ENCODE results near the gene VSIG4.
"Not testable (repeated sequence)": the region's sequence is repeated elsewhere in the genome, so short reads cannot be mapped to it uniquely, and the experiment has no call there.

The VSIG4 gene

DNA sequence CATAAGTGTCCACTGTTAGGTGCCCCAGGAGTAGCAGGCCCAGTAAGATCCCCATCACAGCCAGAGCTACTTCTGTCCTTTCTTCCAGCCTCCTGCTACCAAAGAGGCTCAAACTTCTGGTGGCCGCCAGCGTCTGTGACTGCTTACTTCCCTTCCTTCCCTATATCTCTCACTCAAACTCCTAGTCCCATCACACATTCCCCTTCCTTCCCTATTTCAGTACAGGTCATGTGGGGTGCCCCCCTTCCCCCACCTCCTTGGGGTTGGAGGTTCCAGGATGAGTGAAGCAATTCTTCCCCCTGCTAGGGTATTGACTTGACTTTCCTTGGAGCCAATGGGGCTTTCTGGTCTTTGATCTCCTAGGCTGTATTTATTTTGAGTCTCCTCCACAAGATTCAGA is at the start of gene VSIG4:
Gene VSIG4 (minus strand): TSS at position 137 of the 400 bp plus-strand sequence. CDS start 82 bp downstream, at position 55.
- no peak for DNase-seq (ENCODE audit: low read depth)

DNA sequence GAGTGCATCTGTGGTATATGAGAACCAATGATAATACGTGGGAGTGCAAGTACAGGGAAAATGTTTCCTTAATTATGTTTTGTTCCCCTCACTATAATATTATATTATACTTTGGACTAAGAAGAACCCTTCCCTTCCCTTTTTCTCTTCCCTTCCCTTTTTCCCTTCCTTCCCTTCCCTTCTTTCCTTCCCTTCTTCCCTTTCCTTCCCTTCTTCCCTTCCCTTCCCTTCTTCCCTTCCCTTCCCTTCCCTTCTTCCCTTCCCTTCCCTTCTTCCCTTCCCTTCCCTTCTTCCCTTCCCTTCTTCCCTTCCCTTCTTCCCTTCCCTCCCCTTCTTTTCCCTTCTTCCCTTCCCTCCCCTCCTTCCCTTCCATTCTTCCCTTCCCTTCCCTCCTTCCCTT is 36.9 kb upstream of the VSIG4 start:
- no peak for DNase-seq (ENCODE audit: low read depth)

DNA sequence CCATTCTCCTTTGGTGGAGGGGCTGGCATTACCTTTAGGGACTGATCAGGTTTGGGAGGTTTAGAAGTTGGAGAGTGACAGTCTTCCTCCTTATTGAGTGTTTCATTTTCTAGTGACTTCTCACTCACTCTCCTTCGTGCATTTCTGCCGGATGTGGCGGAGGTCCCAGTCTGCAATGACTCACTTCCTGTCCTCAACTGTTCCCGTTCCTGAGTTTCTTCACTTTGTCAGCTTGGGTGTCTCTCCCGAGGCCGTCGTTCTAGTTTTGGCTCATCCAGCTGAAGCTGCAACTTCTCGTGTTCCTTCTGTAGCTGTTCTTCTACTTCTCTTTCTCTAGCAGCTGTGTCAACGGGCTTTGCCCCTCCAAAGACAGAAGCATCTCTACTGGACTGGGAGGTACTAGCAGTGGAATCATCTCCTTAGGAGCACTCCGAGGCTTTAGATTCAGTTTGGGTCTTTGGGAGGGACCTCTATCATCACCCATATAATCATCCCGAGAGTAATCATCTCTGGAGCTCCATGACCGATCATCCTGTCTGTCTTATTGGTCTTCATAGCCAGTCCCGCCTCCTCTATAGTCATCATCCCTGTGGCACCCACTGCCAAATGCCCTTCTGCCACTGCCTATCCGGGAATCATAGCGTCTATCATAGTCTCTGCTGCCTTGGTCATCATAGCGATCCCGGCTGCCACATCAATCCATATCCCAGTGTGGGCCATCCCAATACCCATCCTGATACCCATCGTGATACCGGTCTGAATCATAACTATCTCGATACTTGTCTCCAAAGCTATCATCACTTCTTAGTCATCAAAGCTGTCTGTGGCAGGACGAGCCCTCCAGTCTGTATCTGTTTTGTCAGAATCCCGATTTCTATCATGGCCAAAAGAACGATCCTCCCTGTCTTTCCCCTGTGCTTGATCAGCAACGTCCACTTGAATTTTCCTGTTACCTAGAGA is 35.3 kb upstream of the VSIG4 start:
- DNase-seq (ENCODE audit: low read depth), result peak; percentile 27

GRCh38 chrX:66071126-66071525 is 31.2 kb upstream of the VSIG4 start:
- no peak for DNase-seq (ENCODE audit: low read depth)

GRCh38 chrX:66064261-66064660 is 24.4 kb upstream of the VSIG4 start:
- no peak for DNase-seq (ENCODE audit: low read depth)

GRCh38 chrX:66057019-66057418 is 17.1 kb upstream of the VSIG4 start:
- DNase-seq (ENCODE audit: low read depth), result not testable (repeated sequence)

GRCh38 chrX:66054978-66055377 is 15.1 kb upstream of the VSIG4 start:
- no peak for DNase-seq (ENCODE audit: low read depth)

DNA sequence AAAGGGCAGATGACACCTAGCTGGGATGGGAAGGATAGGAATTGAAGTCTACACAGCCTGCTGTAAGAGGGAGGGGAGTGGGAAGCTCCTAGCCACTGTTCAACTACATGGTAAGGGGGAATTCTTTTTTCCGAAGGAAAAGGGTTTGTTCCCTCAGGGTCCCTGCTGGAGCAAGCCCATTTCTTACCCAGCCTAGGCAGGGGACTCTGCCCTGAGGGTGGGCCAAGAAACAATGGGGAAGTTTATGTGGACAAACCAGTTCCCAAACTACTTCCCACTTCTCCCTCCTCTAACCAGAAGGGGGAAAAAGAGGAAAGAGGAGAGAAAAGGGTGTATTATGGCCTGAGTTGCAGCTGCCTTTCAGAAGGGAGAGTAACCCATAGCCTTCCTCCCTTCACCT is 13.5 kb upstream of the VSIG4 start:
- no peak for DNase-seq (ENCODE audit: low read depth)

- no peak for DNase-seq (ENCODE audit: low read depth)
These were observed 12.1 kb upstream of the VSIG4 start for GRCh38 chrX:66051980-66052379.

GRCh38 chrX:66050140-66050569 is 10.3 kb upstream of the VSIG4 start:
- no peak for DNase-seq (ENCODE audit: low read depth)

DNA sequence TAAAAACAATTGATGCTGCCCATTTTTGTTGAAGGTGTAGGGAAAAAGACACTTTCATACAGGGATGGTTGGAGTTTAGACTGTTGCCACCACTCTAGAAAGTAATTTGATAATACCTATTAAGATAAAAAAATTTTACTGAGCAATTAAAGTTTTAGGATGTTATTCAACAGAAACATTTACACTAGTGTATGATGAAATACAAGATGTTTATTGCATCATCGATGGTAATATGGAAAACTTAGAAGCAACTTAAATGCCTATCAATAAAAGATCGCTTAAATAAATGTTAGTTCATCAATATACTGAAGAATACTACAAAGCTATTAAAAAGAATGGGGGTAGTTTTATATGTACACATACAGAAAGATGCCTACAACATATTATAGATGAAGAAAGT is 9.2 kb upstream of the VSIG4 start:
- DNase-seq (ENCODE audit: low read depth), result no peak

- peak; percentile 32 for DNase-seq (ENCODE audit: low read depth)
These were observed 6.8 kb upstream of the VSIG4 start for GRCh38 chrX:66046612-66047235.

DNA sequence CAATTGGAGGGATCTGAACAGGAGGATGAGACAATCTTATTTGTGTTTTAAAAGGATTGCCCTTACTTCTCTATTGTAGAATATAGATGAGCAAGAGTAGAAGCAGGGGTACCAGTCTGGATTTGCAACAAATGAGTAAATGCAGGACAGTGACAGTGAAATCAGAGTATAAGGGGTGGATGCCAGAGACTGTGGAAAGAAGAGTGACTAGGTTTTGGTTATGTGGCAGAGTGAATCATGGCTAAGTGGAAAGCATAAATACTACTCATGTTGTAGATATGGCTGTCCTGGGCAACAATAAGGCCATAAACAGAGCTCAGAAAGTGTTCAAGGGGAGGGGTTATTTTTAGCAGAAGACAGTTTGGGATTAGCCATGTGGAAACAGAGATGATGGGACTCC is 6.0 kb upstream of the VSIG4 start:
- peak; percentile 2 for DNase-seq (ENCODE audit: low read depth)

DNA sequence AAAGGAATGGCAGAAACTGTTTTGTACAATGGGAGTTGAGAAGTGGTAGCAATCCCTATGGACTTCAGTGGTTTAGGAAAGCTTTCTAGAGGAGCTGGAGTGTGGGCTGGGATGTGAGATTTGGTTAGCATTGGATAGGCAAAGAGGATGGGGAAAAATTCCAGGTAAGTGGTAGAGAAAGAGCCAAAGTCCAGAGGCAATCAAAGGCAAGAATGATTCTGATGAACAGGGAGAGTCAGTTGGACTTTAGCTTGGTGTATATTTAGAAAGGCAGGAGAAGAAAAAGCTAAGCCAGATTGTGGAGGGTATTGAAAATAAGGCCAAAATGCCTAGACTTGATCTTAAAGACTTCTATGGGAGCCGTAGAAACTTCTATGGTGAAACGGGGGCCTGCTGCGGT is 3.7 kb upstream of the VSIG4 start:
- no peak for DNase-seq (ENCODE audit: low read depth)

DNA sequence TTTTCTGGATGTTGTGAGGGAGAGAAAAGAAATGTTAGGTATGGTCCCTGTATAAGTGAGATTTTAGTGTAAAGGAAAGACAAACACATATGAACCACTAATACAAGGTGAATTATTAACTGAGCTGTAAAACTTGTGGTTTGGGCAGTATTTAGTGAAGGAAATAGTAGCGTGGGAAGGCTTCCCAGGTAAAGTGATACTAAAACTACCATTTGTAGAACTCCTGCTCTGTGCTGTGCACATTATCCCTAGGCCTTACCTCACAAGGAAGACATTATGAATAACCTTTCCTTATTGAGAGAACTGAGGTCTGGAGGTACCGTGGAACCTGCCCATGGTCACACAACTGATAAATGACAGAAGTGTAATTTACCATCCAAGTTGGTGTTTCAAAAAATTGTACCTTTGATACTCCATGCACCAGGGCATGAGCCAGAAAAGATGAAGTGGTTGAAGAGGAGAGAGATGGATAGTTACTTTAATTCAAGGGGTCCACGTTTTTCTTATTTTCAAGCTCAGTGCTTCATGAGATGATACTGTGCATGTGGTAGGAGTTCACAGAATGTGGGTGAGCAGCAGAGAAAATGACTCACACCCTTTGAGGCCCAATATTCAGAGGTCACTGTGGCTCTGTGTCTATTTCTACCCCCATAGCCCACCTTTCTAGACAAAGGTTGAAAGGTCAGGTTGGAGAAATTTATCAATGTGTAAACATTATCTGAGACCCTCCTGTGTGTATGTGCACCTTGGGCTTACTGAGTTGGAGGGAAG is 2.6 kb upstream of the VSIG4 start:
- no peak for DNase-seq (ENCODE audit: low read depth)

DNA sequence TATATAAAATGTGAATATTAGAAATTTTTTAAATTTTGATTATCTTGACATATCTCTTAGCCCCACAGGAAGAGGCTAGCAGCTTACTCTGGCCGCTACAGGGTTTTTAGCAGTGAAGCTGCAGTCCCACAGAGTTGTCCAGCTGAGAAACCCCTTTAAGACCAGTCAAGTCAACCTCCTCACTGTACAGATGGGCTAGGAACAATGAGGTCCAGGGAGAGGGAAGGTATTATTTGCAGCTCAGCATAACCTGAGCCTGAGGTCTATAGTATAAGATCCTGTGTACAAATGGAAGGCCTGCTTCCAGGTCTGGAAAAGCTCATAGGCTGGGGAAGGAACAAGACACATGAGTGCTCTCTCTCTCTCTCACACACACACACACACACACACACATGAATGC is 1.8 kb downstream of the VSIG4 start:
- no peak for DNase-seq (ENCODE audit: low read depth)

GRCh38 chrX:66036231-66036630 is 3.6 kb downstream of the VSIG4 start:
- no peak for DNase-seq (ENCODE audit: low read depth)

DNA sequence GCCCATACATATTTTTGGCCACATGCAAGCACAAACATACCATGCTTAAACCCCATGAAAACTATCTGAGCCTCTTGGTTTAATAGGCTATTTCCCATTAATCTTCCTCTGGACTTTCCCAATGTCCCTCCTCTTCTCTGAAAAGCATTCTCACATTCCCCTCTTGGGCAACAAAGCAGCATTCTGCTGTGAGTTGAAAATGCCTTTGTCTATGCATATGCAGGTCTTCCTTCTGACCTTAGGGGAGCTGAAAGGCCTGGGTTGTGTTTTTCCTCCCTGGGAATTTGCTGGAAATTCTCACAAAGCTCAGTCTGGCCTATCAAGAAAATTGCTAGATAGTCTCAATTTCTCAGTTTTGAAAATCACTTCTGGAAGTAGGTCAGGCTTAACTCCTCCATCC is 4.2 kb downstream of the VSIG4 start:
- DNase-seq (ENCODE audit: low read depth), result no peak

GRCh38 chrX:66030505-66031317 is 9.2 kb downstream of the VSIG4 start:
- no peak for DNase-seq (ENCODE audit: low read depth)

DNA sequence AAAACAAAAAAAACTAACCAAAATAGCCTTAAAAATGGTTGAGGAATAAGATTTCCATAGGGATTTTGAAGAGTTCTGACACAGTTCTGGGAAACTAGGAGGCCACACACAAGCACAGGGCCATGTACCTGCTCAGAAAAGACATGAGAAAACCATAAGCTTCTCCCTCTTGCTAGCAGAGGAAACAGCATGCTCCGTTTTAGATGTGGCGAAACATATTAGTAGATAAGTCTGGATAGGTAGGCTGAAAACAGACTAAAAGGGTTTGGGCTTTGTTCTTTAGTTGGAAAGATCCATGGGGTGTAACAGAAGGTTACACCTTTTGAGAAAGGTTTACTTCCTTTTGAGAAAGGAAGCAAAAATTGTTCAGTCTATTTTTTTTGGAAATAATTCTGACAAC is 10.9 kb downstream of the VSIG4 start:
- no peak for DNase-seq (ENCODE audit: low read depth)

- DNase-seq (ENCODE audit: low read depth), result no peak
These were observed 15.3 kb downstream of the VSIG4 start for GRCh38 chrX:66024570-66024969.

DNA sequence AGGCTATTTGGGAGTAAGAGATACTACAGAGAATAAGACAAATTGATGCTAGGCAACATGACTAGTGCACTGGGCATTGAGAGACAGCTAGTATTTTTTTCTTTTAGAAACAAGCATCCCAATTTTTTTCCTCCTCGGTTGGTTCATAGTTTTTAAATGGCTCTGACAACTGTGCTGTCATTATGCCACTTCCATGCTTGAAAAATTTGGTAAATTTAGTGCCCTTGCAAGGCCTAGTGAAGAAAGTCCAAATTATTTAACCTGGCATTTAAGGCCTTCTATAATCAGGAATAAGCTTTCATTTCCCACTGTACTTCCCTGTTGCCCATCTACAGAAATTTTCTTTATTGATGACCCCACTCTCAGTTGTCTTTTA is 15.8 kb downstream of the VSIG4 start:
- DNase-seq (ENCODE audit: low read depth), result no peak
